Keratinocyte (primary cell): ENCODE measurements around the gene CCDC141. TPM values are rescaled to one million over a fixed set of nuclear protein-coding genes. Genes with fewer than 3 reads are reported as not detected.
A peak's percentile ranks its signal among the peaks of the same experiment; 100 is the strongest.
"Not testable (repeated sequence)": the region's sequence is repeated elsewhere in the genome, so short reads cannot be mapped to it uniquely, and the experiment has no call there.

ENCODE experiments used
- DNase-seq: peaks from one replicate; pipeline ENCODE4 v3.0.0-alpha.2; 2011; ENCODE audit warnings: low read depth, missing footprints, low spot score
- FAIRE-seq: peaks from 2 replicates; lab custom pipeline; 2011; peaks lifted over from hg19 to GRCh38; lab: Jason Lieb, UNC
- H2AFZ ChIP-seq: 2 replicates; pipeline ENCODE4 v1.6.0; 2012; ENCODE audit warnings: low read length, control low read depth, inconsistent platforms; ENCODE audit not compliant: control insufficient read depth
- H3K27ac ChIP-seq: 2 replicates; pipeline ENCODE4 v1.5.1; 2011; ENCODE audit warnings: low read length; ENCODE audit not compliant: control insufficient read depth, insufficient read depth
- H3K27me3 ChIP-seq: 3 replicates; pipeline ENCODE4 v1.6.0; 2011; ENCODE audit warnings: low read length; ENCODE audit not compliant: control insufficient read depth, insufficient read depth; ENCODE audit errors: extremely low read depth
- H3K36me3 ChIP-seq, 2 experiments: 2 replicates in 1 of 2; 3 replicates in 1 of 2; pipeline ENCODE4 v1.5.1; 2011; ENCODE audit warnings: low read length in 2 of 2, mild to moderate bottlenecking in 1 of 2; ENCODE audit not compliant: control insufficient read depth in 2 of 2, insufficient read depth in 2 of 2; ENCODE audit errors: extremely low read depth in 1 of 2
- H3K4me1 ChIP-seq: 3 replicates; pipeline ENCODE4 v1.5.1; 2011; ENCODE audit warnings: low read length; ENCODE audit not compliant: control insufficient read depth, insufficient read depth; ENCODE audit errors: extremely low read depth
- H3K4me2 ChIP-seq: 3 replicates; pipeline ENCODE4 v1.6.0; 2011; ENCODE audit warnings: low read depth, low read length; ENCODE audit not compliant: control insufficient read depth, insufficient read depth; ENCODE audit errors: extremely low read depth
- H3K4me3 ChIP-seq, 3 experiments: fragments of 200-600 bp in 1 of 3; sonication (generic) in 1 of 3; 2 replicates in 2 of 3; 3 replicates in 1 of 3; pipeline ENCODE4 v1.5.1; 2011 to 2016; ENCODE audit warnings: low read length in 3 of 3, mild to moderate bottlenecking in 3 of 3, control low read depth in 2 of 3, inconsistent platforms in 1 of 3, low read depth in 1 of 3, mixed read lengths in 1 of 3, mixed run types in 1 of 3, moderate library complexity in 1 of 3; ENCODE audit not compliant: control insufficient read depth in 2 of 3, insufficient read depth in 2 of 3; ENCODE audit errors: extremely low read depth in 1 of 3
- H3K79me2 ChIP-seq: 2 replicates; pipeline ENCODE4 v1.6.0; 2012; ENCODE audit warnings: low read length; ENCODE audit not compliant: control insufficient read depth, insufficient read depth
- H3K9ac ChIP-seq: 3 replicates; pipeline ENCODE4 v1.6.0; 2011; ENCODE audit warnings: low read length; ENCODE audit not compliant: control insufficient read depth, insufficient read depth; ENCODE audit errors: extremely low read depth
- H3K9me1 ChIP-seq: 3 replicates; pipeline ENCODE4 v1.6.0; 2011; ENCODE audit warnings: low read length; ENCODE audit not compliant: control insufficient read depth, insufficient read depth; ENCODE audit errors: extremely low read depth
- H3K9me3 ChIP-seq: 2 replicates; pipeline ENCODE4 v1.5.1; 2012; ENCODE audit warnings: low read depth, low read length; ENCODE audit not compliant: control insufficient read depth
- H4K20me1 ChIP-seq: 3 replicates; pipeline ENCODE4 v1.6.0; 2011; ENCODE audit warnings: low read length; ENCODE audit not compliant: control insufficient read depth, insufficient read depth; ENCODE audit errors: extremely low read depth
- dilution Hi-C: fragments of 300-500 bp; cut with MboI; formaldehyde crosslinking; loops from one replicate; pipeline ENCODE4 v1.7.0; 2020; ENCODE audit warnings: low sequenced_read_pairs; ENCODE audit not compliant: extremely low pct_ligation_motif_present
- polyA plus RNA-seq, 5 experiments: library from polyadenylated mRNA; depleted of rRNA in 3 of 5; stranded (reverse) in 3 of 5; stranded (forward) in 1 of 5; unstranded in 1 of 5; fragments of >200 nt; gene quantifications; 1 replicate in 1 of 5; 2 replicates in 3 of 5; 3 replicates in 1 of 5; pipeline versions ENCODE4 v1.2.1 to v1.2.3, GENCODE V29; 2011 to 2012; ENCODE audit warnings: missing spikeins in 2 of 5, low read depth in 1 of 5, low replicate concordance in 1 of 5
- TF ChIP-seq, protein P1 (sequence below), 3 experiments: IDR thresholded peaks in 1 of 3; conservative IDR thresholded peaks in 1 of 3; optimal IDR thresholded peaks in 1 of 3; 2 replicates in 2 of 3; 3 replicates in 1 of 3; pipeline versions ENCODE3 to v1.5.1; 2011; ENCODE audit warnings: low read length in 3 of 3, mild to moderate bottlenecking in 3 of 3, moderate library complexity in 2 of 3, control low read depth in 1 of 3, inconsistent platforms in 1 of 3; ENCODE audit not compliant: insufficient read depth in 2 of 3; ENCODE audit errors: extremely low read depth in 1 of 3

CCDC141 gene
- polyA plus RNA-seq, 1 donor (not counting 4 experiments of a cell fraction or from before 2014, with no cell fraction given) = not detected

GRCh38 chr2:178993788-178994187 is 56.1 kb downstream of the CCDC141 start:
- dilution Hi-C loops = no loop called here
- no peaks in the 10 kb centered on the region for H3K9me1 ChIP-seq
- H3K27ac ChIP-seq = no peak overlapping the region
- no peak for FAIRE-seq
- TF ChIP-seq, protein P1, sequence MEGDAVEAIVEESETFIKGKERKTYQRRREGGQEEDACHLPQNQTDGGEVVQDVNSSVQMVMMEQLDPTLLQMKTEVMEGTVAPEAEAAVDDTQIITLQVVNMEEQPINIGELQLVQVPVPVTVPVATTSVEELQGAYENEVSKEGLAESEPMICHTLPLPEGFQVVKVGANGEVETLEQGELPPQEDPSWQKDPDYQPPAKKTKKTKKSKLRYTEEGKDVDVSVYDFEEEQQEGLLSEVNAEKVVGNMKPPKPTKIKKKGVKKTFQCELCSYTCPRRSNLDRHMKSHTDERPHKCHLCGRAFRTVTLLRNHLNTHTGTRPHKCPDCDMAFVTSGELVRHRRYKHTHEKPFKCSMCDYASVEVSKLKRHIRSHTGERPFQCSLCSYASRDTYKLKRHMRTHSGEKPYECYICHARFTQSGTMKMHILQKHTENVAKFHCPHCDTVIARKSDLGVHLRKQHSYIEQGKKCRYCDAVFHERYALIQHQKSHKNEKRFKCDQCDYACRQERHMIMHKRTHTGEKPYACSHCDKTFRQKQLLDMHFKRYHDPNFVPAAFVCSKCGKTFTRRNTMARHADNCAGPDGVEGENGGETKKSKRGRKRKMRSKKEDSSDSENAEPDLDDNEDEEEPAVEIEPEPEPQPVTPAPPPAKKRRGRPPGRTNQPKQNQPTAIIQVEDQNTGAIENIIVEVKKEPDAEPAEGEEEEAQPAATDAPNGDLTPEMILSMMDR (optimal IDR thresholded peaks at IDR 0.05 in 1 of 3, IDR thresholded peaks at IDR 0.05 in 1 of 3, conservative IDR thresholded peaks at IDR 0.05 in 1 of 3; ENCODE audit: extremely low read depth in 1 of 3, insufficient read depth in 2 of 3, low read length in 3 of 3) = no peak
- no peak overlapping the region for H3K4me2 ChIP-seq
- no peaks in the 10 kb centered on the region for H4K20me1 ChIP-seq
- no peak overlapping the region for H3K4me3 ChIP-seq
- H3K4me1 ChIP-seq = no peaks in the 10 kb centered on the region
- H3K9me3 ChIP-seq = no peaks in the 10 kb centered on the region
- H3K79me2 ChIP-seq = no peaks in the 10 kb centered on the region
- no peak overlapping the region for H2AFZ ChIP-seq
- no peaks in the 10 kb centered on the region for H3K36me3 ChIP-seq
- DNase-seq = no peak
- no peak overlapping the region for H3K9ac ChIP-seq
- no peaks in the 10 kb centered on the region for H3K27me3 ChIP-seq

DNA sequence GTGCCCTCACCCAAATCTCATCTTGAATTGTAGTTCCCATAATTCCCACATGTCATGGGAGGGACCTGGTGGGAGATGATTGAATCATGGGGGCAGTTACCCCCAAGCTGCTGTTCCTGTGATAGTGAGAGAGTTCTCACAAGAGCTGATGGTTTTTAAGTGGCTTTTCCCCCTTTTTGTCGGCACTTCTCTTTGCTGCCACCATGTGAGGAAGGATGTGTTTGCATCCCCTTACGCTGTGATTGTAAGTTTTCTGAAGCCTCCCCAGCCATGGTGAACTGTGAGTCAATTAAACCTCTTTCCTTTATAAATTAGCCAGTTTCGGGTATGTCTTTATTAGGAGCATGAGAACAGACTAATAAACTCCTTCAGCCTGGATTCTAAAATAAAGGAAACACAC is 57.2 kb downstream of the CCDC141 start:
- dilution Hi-C loops, H3K4me2 ChIP-seq, H3K36me3 ChIP-seq, H3K4me1 ChIP-seq, DNase-seq, H3K9me1 ChIP-seq, H3K79me2 ChIP-seq, H3K4me3 ChIP-seq, H3K27ac ChIP-seq, H3K9ac ChIP-seq, H4K20me1 ChIP-seq, FAIRE-seq, H3K27me3 ChIP-seq, H3K9me3 ChIP-seq, H2AFZ ChIP-seq: not testable (repeated sequence)
- TF ChIP-seq, protein P1 (optimal IDR thresholded peaks at IDR 0.05 in 1 of 3, IDR thresholded peaks at IDR 0.05 in 1 of 3, conservative IDR thresholded peaks at IDR 0.05 in 1 of 3; ENCODE audit: extremely low read depth in 1 of 3, insufficient read depth in 2 of 3, low read length in 3 of 3) = peak in 1 of 3 experiments; percentile 11
